Mononuclear cell (primary cell): ENCODE data around the gene COX4I2. TPM values are rescaled to one million over a fixed set of nuclear protein-coding genes. Genes with fewer than 3 reads are reported as not detected.

Experiments used
- H3K27me3 ChIP-seq: 2 replicates; pipeline ENCODE4 v1.6.0; 2011; ENCODE audit warnings: low read length, control low read depth; ENCODE audit not compliant: insufficient read depth
- H3K4me1 ChIP-seq: 2 replicates; pipeline ENCODE4 v1.5.1; 2011; ENCODE audit warnings: mild to moderate bottlenecking, low read length, control low read depth; ENCODE audit not compliant: insufficient read depth
- H3K4me3 ChIP-seq: 2 replicates; pipeline ENCODE4 v1.5.1; 2011; ENCODE audit warnings: mild to moderate bottlenecking, low read length, moderate library complexity
- H3K9me3 ChIP-seq: 2 replicates; pipeline ENCODE4 v1.5.1; 2011; ENCODE audit warnings: low read depth, mild to moderate bottlenecking, control low read depth, low read length
- total RNA-seq: library from RNA; depleted of rRNA; stranded (reverse); fragments of >200 nt; gene quantifications from one replicate; pipeline ENCODE4 v1.2.3, GENCODE V29; 2012

COX4I2 gene
- total RNA-seq, 1 donor = not detected

DNA sequence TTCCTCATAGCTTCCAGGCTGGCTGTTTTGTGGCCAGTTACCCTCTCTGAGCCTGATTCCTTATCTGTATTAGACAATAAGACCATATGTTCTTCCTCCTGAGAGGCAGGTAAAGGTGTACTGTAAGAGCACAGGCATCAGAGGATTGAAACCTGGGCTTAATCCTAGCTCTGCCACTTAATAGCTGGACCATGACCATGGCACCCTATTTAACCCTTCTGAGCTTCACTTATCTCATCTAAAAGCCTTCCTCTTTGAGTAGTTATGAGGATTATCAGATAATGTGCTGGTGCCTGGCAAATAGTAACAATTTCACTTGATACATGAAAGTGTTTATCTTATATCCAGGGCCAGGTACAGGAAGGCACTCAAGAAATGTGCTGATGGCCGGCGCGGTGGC, 50.1 kb downstream of the COX4I2 start:
- no peak overlapping the region for H3K4me3 ChIP-seq
- H3K27me3 ChIP-seq = no peaks in the 10 kb centered on the region
- H3K9me3 ChIP-seq = no peaks in the 10 kb centered on the region
- H3K4me1 ChIP-seq = peaks cover 42% of the 10 kb centered on the region

DNA sequence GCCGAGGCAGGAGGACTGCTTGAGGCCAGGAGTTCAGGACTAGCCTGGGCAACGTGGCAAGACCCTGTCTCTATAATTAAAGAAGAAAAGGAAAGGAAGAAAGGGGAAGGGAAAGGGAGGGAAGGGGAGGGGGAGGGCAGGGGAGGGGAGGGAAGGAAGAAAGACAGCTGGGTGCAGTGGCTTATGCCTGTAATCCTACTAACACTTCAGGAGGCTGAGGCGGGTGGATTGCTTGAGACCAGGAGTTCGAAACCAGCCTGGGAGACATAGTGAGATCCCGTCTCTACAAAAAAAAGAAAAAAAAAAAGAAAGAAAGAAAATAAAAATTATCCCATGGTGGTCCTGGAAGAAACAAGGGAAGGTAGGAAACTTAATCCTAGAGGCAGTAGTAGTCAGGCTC, 51.4 kb downstream of the COX4I2 start:
- no peaks in the 10 kb centered on the region for H3K27me3 ChIP-seq
- peaks cover 37% of the 10 kb centered on the region for H3K4me1 ChIP-seq
- H3K9me3 ChIP-seq = no peaks in the 10 kb centered on the region
- no peak overlapping the region for H3K4me3 ChIP-seq

DNA sequence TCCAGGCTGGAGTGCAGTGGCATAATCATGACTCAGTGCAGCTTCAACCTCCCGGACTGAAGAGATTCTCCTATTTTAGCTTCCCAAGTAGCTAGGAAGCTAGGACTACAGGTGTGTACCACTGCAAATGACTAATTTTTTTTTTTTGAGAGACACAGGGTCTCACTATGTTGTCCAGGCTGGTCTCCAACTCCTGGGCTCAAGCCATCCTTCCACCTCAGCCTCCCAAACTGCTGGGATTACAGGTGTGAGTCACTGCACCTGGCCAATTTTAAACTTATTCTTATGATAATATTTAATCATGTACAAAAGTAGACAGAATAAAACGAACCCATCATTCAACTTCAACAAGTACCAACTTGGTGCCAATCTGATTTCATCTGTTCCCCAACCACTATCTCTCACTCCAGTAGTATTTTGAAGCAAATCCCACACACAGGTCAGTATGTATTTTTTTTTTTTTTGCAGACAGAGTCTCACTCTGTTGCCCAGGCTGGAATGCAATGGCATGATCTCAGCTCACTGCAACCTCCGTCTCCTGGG, 52.5 kb downstream of the COX4I2 start:
- Histone ChIP-seq H3K9me3 (no peaks in the 10 kb centered on the region), H3K4me3 (no peak overlapping the region), H3K27me3 (no peaks in the 10 kb centered on the region), H3K4me1 (peaks cover 39% of the 10 kb centered on the region)

DNA sequence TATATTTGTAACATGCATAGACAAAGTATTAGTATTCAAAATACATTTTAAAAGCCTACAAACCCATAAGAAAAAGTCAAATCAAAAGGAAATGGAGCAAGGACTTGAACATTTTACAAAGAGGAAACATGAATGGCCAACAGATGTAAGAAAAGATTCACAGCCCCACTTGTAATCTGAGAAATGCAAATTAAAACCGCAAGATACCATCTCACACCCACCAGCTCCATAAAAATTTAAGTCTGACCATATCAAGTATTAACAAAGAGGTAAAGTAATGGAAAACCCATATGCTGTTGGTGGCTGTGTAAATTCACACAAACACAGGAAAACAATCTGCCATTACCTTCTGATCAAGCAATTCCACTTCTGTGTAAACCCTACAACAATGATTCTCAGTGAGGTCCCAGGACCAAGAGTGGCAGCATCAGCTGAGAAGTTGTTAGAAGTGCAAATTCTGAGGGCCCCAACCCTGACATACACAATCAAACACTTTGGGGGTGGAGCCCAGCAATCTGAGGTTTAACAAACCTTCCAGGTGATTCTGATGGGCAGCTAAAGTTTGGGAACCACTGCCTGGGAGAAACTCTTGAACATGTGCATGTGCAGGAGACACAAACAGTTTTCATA, 54.0 kb downstream of the COX4I2 start:
- Histone ChIP-seq H3K27me3 (no peaks in the 10 kb centered on the region), H3K4me1 (peaks cover 31% of the 10 kb centered on the region)

DNA sequence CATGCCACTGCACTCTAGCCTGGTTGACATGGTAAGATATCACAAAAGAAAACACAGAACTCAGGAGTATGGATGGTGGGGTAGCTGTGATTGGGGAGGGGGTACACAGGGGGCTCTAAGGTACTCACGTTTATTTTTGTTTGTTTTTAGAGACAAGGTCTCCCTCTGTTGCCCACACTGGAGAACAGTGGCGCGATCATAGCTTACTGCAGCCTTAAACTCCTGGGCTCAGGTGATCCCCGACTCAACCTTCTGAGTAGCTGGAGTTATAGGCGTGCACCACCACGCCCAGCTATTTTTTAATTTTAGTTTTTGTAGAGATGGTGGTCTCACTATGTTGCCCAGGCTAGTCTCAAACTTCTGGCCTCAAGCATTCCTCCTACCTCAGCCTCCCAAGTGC, 55.7 kb downstream of the COX4I2 start:
- Histone ChIP-seq H3K4me3 (no peak overlapping the region), H3K4me1 (peaks cover 31% of the 10 kb centered on the region), H3K27me3 (no peaks in the 10 kb centered on the region), H3K9me3 (no peaks in the 10 kb centered on the region)

More for the DNA sequence above, 54.0 kb downstream of the COX4I2 start:
- no peak overlapping the region for H3K4me3 ChIP-seq
- H3K9me3 ChIP-seq = no peaks in the 10 kb centered on the region

DNA sequence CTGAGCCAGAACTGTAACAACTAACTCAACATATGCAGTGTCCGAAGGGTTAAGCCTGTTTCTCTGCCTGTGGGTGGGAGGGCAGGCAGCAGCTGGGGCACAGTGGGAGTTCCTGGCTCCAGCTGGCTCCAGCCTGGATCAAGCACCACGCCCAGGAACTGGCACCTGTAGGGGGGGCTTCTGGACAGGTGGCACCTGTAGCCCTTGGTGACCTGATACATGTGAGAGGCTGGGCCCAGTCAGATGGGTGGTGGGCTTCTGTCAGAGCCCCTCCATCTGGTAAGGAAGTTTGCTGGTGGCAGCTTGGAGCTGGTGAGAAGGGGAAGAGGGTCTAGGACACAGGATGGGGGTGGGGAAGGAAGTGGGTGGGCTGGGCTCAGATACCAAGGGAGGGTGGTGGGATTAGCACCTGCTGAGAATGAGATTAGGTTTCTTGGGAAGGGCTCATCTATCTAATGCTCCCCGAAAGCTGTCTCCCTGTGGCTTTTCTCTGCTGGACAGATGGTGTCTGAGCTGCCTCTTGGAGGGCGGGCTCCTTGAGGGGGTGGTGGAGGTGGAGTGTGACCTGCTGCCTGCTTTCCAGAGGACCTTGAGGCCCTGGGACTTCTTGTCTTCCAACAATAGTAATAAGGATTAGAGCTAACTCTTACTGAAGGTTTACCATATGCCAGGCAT, 56.4 kb downstream of the COX4I2 start:
- Histone ChIP-seq H3K4me1 (peaks cover 39% of the 10 kb centered on the region), H3K9me3 (no peaks in the 10 kb centered on the region), H3K4me3 (no peak overlapping the region), H3K27me3 (no peaks in the 10 kb centered on the region)

Other genes starting within 250 kb of the COX4I2 start
- not detected for gene DEFB119, start 247.3 kb upstream of the COX4I2 start, total RNA-seq
- not detected for gene DEFB121, start 231.7 kb upstream of the COX4I2 start, total RNA-seq
- not detected for gene DEFB123, start 197.3 kb upstream of the COX4I2 start, total RNA-seq
- not detected for gene DEFB124, start 162.8 kb upstream of the COX4I2 start, total RNA-seq
- 0.10 TPM for gene REM1, start 162.6 kb upstream of the COX4I2 start, total RNA-seq
- 62.0 TPM for gene HM13, start 123.5 kb upstream of the COX4I2 start, total RNA-seq
- 17.1 TPM for gene ID1, start 32.6 kb upstream of the COX4I2 start, total RNA-seq
- gene BCL2L1, start 85.0 kb downstream of the COX4I2 start, total RNA-seq = 37.6 TPM
- 1.7 TPM for gene TPX2, start 101.4 kb downstream of the COX4I2 start, total RNA-seq
- not detected for gene MYLK2, start 181.4 kb downstream of the COX4I2 start, total RNA-seq
- not detected for gene FOXS1, start 207.7 kb downstream of the COX4I2 start, total RNA-seq
- gene DUSP15, start 232.6 kb downstream of the COX4I2 start, total RNA-seq = not detected
- not detected for gene TTLL9, start 232.7 kb downstream of the COX4I2 start, total RNA-seq